Vagina (tissue), 2 donors: ENCODE measurements around the gene BET1L.
"Not testable (repeated sequence)": the region's sequence is repeated elsewhere in the genome, so short reads cannot be mapped to it uniquely, and the experiment has no call there.

Experiments
- POLR2A ChIP-seq, 2 donors: fragments of 450-650 bp; IDR thresholded peaks; one replicate each; pipeline ENCODE4 v1.6.1; 2017; ENCODE audit warnings: antibody characterized with exemption in 2 of 2, mild to moderate bottlenecking in 2 of 2, moderate library complexity in 2 of 2
- POLR2AphosphoS5 ChIP-seq, 2 donors: sonication (generic); formaldehyde crosslinking; IDR thresholded peaks; one replicate each; pipeline ENCODE4 v1.9.0; 2017; ENCODE audit warnings: antibody characterized with exemption in 2 of 2, mild to moderate bottlenecking in 2 of 2, low read depth in 1 of 2; ENCODE audit not compliant: insufficient read depth in 1 of 2
- TF ChIP-seq, protein P1 (sequence below), 3 experiments: fragments of 450-650 bp in 2 of 3; fragments of 200-600 bp in 1 of 3; sonication (generic) in 1 of 3; IDR thresholded peaks; one replicate each; pipeline ENCODE4 v1.5.1; 2017 to 2019; ENCODE audit warnings: antibody characterized with exemption in 3 of 3, mild to moderate bottlenecking in 2 of 3, moderate library complexity in 2 of 3

DNA sequence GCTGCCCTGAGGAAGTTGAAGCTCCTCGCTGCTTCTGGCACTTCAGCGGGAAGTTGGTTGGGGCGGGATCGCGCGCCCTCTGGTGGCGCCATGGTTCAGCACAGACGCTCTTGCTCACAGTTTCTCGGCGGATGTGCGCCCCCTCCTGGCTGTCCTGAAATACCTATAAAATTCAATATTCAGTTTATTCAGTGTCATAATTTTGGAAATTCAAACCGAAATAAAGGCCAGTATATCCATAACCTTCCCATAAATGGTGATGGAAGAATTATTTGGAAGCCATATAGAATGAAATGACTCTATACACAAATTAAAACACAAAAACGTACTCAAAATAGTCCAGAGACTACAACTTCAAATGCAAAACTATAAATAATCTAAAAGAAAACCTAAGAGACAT lies 27.0 kb downstream of the BET1L start:
- TF ChIP-seq, protein P1, sequence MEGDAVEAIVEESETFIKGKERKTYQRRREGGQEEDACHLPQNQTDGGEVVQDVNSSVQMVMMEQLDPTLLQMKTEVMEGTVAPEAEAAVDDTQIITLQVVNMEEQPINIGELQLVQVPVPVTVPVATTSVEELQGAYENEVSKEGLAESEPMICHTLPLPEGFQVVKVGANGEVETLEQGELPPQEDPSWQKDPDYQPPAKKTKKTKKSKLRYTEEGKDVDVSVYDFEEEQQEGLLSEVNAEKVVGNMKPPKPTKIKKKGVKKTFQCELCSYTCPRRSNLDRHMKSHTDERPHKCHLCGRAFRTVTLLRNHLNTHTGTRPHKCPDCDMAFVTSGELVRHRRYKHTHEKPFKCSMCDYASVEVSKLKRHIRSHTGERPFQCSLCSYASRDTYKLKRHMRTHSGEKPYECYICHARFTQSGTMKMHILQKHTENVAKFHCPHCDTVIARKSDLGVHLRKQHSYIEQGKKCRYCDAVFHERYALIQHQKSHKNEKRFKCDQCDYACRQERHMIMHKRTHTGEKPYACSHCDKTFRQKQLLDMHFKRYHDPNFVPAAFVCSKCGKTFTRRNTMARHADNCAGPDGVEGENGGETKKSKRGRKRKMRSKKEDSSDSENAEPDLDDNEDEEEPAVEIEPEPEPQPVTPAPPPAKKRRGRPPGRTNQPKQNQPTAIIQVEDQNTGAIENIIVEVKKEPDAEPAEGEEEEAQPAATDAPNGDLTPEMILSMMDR (IDR thresholded peaks at IDR 0.05): not testable (repeated sequence)
- TF ChIP-seq POLR2A (IDR thresholded peaks at IDR 0.05); POLR2AphosphoS5 (IDR thresholded peaks at IDR 0.05; ENCODE audit: insufficient read depth in 1 of 2, low read depth in 1 of 2): not testable (repeated sequence)
